ENCODE results near the gene CDA.
"Not testable (repeated sequence)": the region's sequence is repeated elsewhere in the genome, so short reads cannot be mapped to it uniquely, and the experiment has no call there.

Gene CDA

GRCh38 chr1:20586953-20587660 lies 1.8 kb upstream of the CDA start:
- DNase-seq (ENCODE audit: low spot score) = no peak

DNA sequence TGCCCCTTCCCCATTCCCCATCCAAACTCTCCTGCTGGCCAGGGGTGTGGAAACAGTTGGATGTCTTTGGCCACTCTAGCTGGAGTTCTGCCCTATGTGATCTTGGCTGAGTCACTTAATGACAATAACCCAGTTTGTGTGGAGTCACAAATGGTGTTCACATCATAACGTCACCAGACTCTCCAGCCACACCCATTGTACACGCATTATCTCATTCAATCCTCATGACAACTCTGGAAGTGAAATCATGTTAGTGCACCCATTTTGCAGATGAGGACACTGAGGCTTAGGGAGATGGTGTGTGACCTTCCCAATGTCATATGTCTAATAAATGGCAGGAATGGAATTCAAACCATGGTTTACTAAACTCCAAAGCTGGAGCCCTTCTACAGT lies 1.2 kb upstream of the CDA start:
- peak; percentile 40 for DNase-seq (ENCODE audit: low spot score)

DNA sequence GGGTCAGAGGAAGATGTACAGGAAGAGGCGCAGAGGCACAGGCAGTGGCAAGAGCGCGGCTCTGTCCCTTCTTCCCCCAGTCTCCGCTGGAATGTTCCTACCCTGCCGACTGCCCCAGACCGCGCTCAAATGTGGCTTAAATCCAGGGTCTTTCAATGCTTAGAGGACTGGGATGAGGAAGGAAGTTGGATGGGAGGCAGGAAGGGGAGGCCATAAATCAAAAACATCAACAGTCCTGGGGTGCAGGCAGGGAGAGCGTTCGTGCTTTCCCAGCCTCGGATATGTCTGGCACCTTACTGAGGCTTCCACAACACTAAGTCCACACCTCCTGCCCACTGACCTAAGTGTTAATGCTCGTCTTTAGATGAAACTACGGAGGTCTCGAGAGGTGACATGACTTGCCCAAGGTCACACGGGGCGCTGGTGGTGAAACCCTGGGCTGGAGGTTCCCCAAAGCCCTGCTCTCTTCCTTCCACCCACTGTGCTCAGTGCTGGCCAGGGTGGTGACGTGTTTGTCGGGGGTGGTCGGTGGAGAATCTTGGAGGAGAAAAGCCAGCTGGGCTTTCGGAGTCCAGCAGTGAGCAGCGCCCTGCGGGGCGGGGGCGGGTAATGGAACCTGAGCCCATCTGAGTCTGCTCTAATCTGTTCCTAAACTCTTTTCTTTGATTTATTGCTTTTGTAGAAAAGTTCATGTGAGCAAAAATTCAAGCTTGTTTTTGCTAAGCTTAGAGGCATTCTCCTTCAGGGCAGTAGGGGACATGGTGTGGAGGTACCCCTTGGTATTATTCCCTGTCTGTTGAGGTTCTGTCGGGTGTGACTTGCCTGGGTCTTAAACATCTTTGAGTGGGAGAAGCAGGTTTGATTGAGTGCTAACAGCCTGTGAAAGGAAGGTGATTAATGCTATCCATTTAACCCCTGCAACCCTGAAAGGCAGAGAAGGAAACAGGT lies 708 bp downstream of the CDA start:
- no peak for DNase-seq (ENCODE audit: low spot score)

- peak; percentile 56 for DNase-seq (ENCODE audit: low spot score)
Measured at GRCh38 chr1:20590306-20590777, 1.4 kb downstream of the CDA start.

GRCh38 chr1:20593756-20594155 lies 4.9 kb downstream of the CDA start:
- DNase-seq (ENCODE audit: low spot score) = no peak

- no peak for DNase-seq (ENCODE audit: low spot score)
Measured at GRCh38 chr1:20594746-20595145, 5.8 kb downstream of the CDA start.

GRCh38 chr1:20596106-20596505 lies 7.2 kb downstream of the CDA start:
- no peak for DNase-seq (ENCODE audit: low spot score)

DNA sequence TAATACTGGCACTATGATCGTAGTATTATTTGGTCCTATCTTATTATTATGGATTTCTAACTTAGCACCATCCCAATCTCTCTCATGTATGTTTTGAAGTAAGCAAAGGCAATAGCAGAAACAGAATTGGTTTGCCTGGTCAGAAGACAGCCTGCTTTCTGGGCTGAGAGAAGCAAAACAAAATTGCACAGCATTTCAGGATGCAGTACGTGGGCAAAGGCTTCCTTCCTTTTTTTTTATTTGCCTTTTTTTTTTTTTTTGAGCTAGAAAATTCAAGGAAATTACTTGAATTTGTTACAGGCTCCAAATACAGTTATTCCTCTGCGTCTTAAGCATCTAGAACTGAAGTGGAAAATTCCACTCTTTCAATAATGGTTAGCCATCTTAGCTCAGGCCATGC lies 8.8 kb downstream of the CDA start:
- no peak for DNase-seq (ENCODE audit: low spot score)

- DNase-seq (ENCODE audit: low spot score) = no peak
Measured at GRCh38 chr1:20600156-20600555, 11.3 kb downstream of the CDA start.

GRCh38 chr1:20601129-20601825 lies 12.4 kb downstream of the CDA start:
- DNase-seq (ENCODE audit: low spot score) = no peak

DNA sequence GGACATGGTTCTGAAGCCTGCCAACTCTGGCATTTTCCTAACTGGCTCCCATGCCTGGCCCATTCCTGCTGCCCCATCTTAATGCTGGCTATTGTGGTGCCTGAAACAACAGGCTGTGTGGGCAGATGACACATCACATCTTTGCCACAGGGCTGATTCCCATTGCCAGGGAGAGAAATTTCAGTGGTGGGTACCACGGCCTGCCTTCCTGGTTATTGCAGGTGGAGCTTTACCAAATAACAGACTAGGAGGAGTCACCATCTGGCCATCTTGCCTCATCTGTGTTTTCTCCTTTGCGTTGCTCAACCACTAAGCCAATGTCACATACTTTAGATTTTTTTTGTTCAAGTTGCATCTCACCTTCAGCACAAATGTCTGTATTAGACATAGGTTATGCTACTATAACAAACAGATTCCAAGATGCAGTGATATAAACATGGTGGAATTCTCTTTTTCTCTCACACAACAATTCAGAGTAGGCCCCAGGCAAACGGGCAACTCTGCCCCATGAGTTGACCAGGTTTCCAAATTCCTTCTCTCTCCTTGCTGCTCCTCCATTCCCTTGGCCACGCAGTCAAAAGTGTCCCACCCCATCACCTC lies 14.1 kb downstream of the CDA start:
- DNase-seq (ENCODE audit: low spot score) = no peak

DNA sequence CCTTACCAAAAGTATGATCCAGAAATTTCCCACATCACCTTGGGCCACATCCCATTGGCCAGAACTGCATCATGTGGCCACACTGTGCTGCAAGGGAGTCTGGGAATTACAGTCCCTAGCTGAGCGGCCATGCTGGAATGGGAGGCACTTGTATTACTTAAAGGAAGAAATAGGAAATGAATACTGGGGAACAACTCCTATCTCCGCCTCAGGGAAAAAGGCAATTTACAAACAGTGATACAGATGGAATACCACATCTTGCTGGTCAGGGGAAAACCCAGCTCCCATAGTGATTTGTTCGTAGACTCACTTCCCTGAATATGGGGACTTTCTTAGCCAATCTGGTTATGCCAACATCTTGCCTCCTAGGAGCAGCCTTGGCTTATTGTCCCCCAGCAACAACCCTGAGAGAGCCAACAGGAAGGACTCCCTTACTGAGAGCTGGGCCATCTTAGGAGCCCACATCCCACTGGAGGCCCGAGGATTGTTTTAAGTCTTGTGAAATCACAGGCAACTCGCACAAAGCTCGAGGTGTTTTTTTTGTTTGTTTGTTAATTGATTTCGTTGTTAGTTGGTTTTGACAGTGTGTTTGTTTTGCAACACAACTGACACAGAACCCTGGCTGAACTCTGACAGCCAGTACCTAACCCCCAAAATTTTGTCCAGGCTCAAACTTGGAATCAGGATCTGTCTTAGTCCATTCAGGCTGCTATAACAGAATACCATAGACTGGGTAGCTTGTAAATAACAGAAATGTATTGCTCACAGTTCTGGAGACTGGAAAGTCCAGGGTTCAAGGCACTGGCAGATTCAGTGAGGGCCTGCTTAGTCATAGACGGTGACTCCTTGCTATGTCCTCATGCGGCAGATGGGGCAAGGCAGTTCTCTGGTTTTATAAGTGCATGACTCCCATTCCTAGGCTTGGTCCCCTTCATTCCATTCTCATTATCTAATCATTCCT lies 14.9 kb downstream of the CDA start:
- no peak for DNase-seq (ENCODE audit: low spot score)

GRCh38 chr1:20604678-20605077 lies 15.8 kb downstream of the CDA start:
- DNase-seq (ENCODE audit: low spot score) = no peak

DNA sequence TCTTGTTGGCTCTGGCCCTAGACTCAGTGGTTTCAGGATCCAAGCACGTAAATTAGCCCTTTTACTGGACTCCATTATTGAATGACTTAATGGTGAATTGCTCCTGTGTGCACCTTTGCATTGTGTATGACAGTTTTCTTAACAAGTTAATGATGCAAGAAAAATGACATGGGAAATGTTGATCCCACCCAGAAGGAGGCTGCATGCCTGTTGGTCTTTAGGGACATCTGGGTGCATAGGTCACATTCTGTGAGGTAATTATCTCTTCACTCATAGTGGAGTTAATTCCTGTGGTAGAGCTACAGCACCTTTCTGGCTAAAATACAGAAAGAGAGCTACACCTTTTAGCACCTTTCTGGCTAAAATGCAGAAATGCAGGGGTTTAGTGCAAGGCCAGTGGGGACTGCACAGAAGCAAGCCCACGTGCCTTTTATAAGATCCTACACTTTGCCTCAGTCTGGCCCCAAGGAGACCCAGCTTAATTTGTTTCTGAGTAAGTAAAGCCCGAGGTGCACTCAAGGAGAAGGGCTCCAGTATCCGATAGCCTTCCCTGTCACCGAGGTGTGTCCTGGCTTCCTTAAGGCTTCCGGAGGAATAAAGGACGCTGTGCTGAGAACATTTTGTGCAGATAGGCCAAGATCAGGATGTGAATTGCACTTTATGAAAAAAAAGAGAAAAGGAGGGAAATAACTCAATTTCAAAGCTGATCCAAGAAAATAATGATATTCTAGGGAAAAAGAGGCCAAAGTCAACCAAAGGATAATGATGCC lies 18.1 kb downstream of the CDA start:
- DNase-seq (ENCODE audit: low spot score) = not testable (repeated sequence)

DNA sequence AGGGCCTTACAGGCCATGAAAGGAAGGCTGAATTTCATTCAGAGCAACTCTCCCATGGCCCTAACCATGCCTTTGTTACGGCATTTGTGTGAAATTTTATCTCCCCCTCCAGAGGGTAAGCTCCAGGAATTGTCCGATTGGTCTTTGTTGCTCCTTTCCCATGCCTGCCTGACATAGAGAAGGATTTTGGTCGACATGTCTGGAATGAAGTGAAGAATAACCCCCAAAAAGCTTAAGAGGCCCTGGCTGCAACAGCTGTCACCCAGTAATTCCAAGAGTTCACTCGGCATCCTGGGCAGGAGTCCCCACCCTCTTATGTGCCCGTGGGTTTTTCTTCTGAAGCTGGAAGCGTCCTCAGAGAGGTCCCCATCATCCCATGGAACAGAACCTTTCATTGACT lies 20.6 kb downstream of the CDA start:
- no peak for DNase-seq (ENCODE audit: low spot score)

- no peak for DNase-seq (ENCODE audit: low spot score)
Measured at GRCh38 chr1:20610970-20611369, 22.1 kb downstream of the CDA start.

DNA sequence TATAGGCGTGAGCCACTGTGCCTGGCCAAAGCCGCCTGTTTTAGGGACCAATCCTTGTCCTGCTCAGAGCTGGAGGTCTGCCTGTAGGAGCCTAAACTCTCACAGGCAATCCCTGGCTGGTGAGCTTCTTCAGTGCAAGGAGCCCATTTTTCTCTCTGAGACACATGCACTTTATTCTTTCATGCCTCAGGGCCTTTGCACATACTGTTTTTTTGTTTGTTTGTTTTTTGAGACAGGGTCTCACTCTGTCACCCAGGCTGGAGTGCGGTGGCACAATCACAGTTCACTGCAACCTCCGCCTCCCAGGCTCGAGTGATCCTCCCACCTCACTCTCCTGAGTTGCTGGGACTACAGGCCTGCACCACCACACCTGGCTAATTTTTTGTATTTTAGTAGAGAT lies 22.8 kb downstream of the CDA start:
- DNase-seq (ENCODE audit: low spot score) = no peak

DNA sequence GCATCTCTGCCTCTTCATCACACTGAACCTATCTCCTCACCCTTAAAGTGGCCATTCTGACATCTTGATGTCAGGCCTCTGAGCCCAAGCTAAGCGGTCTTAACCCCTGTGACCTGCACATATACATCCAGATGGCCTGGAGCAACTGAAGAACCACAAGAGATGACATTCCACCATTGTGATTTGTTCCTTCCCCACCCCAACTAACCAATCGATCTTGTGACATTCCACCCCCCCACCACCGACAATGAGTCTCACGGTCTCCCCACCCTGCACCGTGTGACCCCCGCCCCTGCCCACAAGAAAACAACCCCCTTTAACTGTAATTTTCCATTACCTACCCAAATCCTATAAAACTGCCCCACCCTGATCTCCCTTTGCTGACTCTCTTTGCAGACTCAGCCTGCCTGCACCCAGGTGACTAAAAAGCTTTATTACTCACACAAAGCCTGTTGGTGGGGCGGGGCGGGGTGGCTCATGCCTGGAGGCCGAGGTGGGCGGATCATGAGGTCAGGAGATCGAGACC lies 23.4 kb downstream of the CDA start:
- DNase-seq (ENCODE audit: low spot score) = peak; percentile 71

- no peak for DNase-seq (ENCODE audit: low spot score)
Measured at GRCh38 chr1:20614131-20614579, 25.3 kb downstream of the CDA start.
